Effector memory CD4-positive, alpha-beta T cell (primary cell): ENCODE measurements around the gene BMERB1.

Experiments
- DNase-seq, 3 donors: peaks; one replicate each; pipeline ENCODE4 v3.0.0-alpha.2; 2020
- H3K27ac ChIP-seq: 2 replicates; pipeline ENCODE4 v1.7.0; 2013; ENCODE audit warnings: mild to moderate bottlenecking, low read length, moderate library complexity; ENCODE audit not compliant: insufficient read depth, poor library complexity, severe bottlenecking
- H3K27me3 ChIP-seq: replicated peaks from 2 replicates; pipeline ENCODE4 v1.7.0; 2013; ENCODE audit warnings: mild to moderate bottlenecking, low read length; ENCODE audit not compliant: insufficient read depth, control insufficient read depth, poor library complexity, severe bottlenecking
- H3K36me3 ChIP-seq: 2 replicates; pipeline ENCODE4 v1.7.0; 2013; ENCODE audit warnings: mild to moderate bottlenecking, low read length, moderate library complexity; ENCODE audit not compliant: control insufficient read depth, insufficient read depth
- H3K4me1 ChIP-seq: 2 replicates; pipeline ENCODE4 v1.7.0; 2013; ENCODE audit warnings: low read length, mild to moderate bottlenecking; ENCODE audit not compliant: control insufficient read depth, insufficient read depth, poor library complexity, severe bottlenecking
- H3K4me3 ChIP-seq: 2 replicates; pipeline ENCODE4 v1.7.0; 2013; ENCODE audit warnings: low read length, low read depth, mild to moderate bottlenecking; ENCODE audit not compliant: insufficient read depth, poor library complexity, severe bottlenecking
- H3K9me3 ChIP-seq: 2 replicates; pipeline ENCODE4 v1.7.0; 2013; ENCODE audit warnings: mild to moderate bottlenecking, low read length, moderate library complexity; ENCODE audit not compliant: control insufficient read depth

The BMERB1 gene

DNA sequence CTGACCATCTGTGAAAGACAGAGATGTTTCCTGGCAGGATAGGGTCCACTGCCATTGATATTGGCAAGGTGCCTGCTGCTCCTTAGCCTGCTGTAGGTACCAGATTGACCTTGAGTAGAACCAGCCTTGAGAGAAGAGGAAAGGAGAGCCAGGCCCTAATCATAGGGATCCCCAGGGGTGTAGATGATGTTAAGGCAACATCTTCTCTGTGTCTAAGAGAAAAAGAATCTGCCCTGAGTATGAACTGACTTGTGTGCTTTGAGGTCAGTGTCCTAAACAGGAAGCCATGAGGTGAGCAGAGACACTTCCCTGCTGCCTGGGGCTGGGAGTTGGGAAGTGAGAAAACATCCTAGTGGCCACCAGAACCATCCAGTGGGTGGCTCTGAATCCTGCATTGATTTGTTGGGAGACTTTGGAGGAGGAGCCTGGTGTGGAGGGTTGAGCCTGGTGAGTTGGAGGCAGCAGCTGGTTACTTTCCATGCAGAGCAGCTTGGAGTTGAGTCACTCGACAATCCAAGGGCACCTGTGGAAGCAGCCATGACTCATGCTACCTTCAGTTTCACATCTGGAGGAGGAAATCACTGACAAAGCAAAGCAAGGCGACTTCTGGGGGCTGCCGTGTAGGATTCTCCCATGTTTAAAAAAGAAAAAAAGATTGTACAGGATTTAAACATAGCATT lies 47.8 kb downstream of the BMERB1 start:
- Histone ChIP-seq H3K27ac (no peak overlapping the region), H3K36me3 (no peaks in the 10 kb centered on the region), H3K27me3 (no peaks in the 10 kb centered on the region), H3K4me1 (no peaks in the 10 kb centered on the region), H3K4me3 (no peak overlapping the region), H3K9me3 (no peaks in the 10 kb centered on the region)
- no peak for DNase-seq

DNA sequence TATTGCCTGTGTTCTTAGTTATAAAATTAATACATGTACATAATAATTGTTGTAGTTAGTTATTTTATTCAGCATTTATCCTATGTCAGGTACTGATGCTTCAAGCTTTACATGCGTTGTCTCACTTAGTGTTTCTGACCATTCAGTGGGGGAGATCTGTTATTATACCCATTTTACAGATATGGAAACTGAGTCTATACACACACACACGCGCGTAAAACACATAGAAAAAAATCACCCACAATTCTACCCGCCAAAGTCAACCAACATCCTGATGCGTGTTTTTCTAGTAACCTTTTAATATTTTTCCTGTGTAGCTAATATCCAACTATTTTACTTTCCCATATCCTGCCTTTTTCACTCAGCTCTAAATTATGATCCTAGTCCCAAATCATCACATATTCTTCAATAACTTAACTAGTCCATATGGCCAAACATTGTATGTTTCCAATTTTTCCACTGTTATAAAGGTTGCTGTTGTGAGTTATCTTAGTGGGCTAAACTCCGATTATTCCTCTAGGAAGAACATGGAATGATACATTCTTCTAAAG lies 48.4 kb downstream of the BMERB1 start:
- no peak for DNase-seq
- H3K4me3 ChIP-seq: no peak overlapping the region
- no peaks in the 10 kb centered on the region for H3K9me3 ChIP-seq
- no peaks in the 10 kb centered on the region for H3K36me3 ChIP-seq
- no peak overlapping the region for H3K27ac ChIP-seq
- no peaks in the 10 kb centered on the region for H3K4me1 ChIP-seq
- no peaks in the 10 kb centered on the region for H3K27me3 ChIP-seq

DNA sequence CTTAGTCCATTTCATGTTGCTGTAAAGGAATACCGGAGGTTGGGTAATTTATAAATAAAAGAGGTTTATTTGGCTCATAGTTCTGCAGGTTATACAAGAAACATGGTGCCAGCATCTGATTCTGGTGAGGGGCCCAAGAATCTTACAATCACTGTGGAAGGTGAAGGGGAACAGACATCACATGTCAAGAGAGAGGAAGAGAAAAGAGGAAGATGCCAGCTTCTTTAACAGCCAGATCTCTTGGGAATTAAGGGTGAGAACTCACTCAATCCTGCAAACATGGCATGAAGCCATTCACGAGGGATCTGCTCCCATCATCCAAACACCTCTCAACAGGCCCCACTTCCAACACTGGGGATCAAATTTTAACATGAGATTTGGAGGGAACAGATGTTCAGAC lies 49.5 kb downstream of the BMERB1 start:
- H3K9me3 ChIP-seq: no peaks in the 10 kb centered on the region
- DNase-seq: no peak
- no peaks in the 10 kb centered on the region for H3K27me3 ChIP-seq
- H3K27ac ChIP-seq: no peak overlapping the region
- no peaks in the 10 kb centered on the region for H3K4me1 ChIP-seq
- H3K36me3 ChIP-seq: no peaks in the 10 kb centered on the region
- H3K4me3 ChIP-seq: no peak overlapping the region

DNA sequence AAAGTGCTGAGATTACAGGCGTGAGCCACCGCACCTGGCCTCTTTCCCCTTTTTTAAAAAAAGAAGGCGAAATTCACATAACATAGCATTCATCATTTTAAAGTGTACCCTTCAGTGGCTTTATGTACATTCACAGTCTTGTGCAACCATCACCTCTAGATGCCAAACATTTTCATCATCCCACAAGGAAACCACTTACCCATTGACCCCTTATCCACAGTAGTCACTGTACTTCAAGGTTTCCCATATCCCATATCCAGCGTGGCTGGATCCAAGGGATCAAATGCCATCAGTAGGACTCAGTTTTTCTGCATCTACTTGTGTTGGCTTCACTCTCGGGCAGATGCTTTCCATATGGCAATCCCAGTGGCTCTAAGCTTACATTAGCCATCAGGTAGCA lies 50.3 kb downstream of the BMERB1 start:
- H3K4me3 ChIP-seq: no peak overlapping the region
- no peak overlapping the region for H3K27ac ChIP-seq
- no peaks in the 10 kb centered on the region for H3K4me1 ChIP-seq
- no peaks in the 10 kb centered on the region for H3K9me3 ChIP-seq
- no peaks in the 10 kb centered on the region for H3K27me3 ChIP-seq
- no peak for DNase-seq
- no peaks in the 10 kb centered on the region for H3K36me3 ChIP-seq

DNA sequence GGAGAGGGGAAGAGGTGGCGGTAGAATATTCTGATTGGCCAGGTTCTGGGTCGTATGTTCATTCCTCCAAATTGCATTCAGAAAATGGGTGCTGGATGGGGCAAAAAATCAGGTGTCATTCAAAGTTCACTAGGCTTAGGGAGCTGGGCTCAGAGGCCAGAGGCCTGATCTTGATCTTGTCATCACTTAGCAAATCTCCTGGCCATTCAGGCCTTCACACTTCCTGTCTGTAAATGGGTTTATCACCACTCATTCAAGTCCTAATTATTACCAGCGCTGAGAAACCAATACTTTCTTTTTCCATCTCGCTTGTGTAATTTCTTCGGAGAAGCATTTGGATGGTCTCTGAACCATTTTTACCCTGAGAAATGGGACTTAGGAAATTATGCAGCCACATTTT lies 50.8 kb downstream of the BMERB1 start:
- Histone ChIP-seq H3K4me3 (no peak overlapping the region), H3K4me1 (no peaks in the 10 kb centered on the region)

DNA sequence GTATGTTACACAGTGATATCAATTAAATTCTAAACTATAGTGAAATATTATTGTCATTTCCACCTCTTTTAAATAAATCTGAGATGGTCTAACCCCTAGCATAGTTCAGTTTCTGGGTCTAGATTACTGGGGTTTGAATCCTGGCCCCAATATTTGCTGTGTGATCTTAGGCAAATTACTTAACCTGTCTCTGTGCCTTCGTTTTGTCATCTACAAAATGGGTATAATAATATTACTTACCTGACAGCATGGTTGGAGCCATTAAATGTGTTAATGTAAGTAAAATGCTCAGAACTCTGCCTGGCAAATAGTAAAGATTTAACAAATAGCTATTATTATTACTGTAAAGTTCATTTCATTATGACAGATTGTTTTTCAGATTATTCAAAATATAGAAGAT lies 52.3 kb downstream of the BMERB1 start:
- H3K36me3 ChIP-seq: no peaks in the 10 kb centered on the region
- no peak overlapping the region for H3K4me3 ChIP-seq
- H3K27me3 ChIP-seq: no peaks in the 10 kb centered on the region
- DNase-seq: no peak
- H3K9me3 ChIP-seq: no peaks in the 10 kb centered on the region
- H3K27ac ChIP-seq: no peak overlapping the region
- H3K4me1 ChIP-seq: no peaks in the 10 kb centered on the region

More for the DNA sequence above, 50.8 kb downstream of the BMERB1 start:
- Histone ChIP-seq H3K36me3 (no peaks in the 10 kb centered on the region), H3K27ac (no peak overlapping the region), H3K27me3 (no peaks in the 10 kb centered on the region), H3K9me3 (no peaks in the 10 kb centered on the region)
- DNase-seq: no peak

DNA sequence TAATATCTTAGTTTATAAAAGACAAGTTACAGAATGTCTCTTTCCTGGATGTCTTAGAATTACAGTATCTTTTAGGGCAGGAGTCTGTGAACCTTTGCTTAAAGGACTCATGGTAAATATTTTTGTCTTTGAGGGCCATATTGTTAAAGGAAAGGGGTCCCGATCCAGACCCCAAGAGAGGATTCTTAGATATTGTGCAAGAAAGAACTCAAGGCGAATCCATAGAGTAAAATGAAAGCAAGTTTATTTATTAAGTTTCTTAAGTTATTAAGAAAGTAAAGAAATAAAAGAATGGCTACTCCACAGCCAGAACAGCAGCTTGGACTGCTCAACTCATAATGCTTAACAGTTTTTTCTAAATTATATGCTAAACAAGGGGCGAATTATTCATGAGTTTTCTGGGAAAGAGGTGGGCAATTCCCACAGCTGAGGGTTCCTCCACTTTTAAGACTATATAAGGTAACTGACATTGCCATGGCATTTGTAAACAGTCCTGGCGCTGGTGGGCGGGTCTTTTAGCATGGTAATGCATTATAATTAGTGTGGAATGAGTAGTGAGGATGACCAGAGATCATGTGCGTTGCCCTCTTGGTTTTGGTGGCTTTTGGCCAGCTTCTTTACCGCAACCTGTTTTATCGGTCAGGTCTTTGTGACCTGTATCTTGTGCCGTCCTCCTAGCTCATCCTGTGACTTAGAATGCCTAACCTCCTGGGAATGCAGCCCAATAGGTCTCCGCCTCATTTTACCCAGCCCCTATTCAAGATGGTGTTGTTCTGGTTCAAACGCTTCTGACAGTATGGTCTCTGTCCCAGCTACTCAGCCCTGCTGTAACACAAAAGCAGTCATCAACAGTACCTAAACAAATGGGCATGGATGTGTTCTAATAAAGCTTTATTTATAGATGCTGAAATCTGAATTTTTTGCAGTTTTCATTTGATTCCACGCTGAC lies 53.2 kb downstream of the BMERB1 start:
- no peak overlapping the region for H3K4me3 ChIP-seq
- H3K36me3 ChIP-seq: no peaks in the 10 kb centered on the region

DNA sequence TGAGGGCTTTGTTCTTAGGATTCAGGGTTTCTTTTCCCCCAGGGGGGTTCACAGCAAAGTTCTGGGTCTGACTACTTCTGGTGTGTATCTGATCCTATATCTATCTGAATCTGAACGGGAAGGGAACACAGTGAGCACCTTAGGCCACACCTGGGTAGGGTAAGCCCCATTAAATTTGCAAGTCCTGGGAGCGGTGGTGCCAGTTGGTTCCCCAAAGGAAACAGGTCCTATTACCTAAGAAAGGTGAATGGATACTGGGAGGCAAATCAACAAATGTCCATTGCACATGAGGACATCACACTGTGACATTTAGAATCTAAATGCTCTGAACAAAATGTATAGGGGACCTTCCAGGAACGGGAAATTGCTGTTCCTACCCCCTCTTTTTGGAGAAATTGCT lies 54.6 kb downstream of the BMERB1 start:
- no peak for DNase-seq
- Histone ChIP-seq H3K27me3 (no peaks in the 10 kb centered on the region), H3K9me3 (no peaks in the 10 kb centered on the region), H3K4me1 (no peaks in the 10 kb centered on the region), H3K36me3 (no peaks in the 10 kb centered on the region), H3K4me3 (no peak overlapping the region), H3K27ac (no peak overlapping the region)

More for the DNA sequence above, 53.2 kb downstream of the BMERB1 start:
- no peak overlapping the region for H3K27ac ChIP-seq
- H3K4me1 ChIP-seq: no peaks in the 10 kb centered on the region
- DNase-seq: no peak
- no peaks in the 10 kb centered on the region for H3K9me3 ChIP-seq
- no peaks in the 10 kb centered on the region for H3K27me3 ChIP-seq

DNA sequence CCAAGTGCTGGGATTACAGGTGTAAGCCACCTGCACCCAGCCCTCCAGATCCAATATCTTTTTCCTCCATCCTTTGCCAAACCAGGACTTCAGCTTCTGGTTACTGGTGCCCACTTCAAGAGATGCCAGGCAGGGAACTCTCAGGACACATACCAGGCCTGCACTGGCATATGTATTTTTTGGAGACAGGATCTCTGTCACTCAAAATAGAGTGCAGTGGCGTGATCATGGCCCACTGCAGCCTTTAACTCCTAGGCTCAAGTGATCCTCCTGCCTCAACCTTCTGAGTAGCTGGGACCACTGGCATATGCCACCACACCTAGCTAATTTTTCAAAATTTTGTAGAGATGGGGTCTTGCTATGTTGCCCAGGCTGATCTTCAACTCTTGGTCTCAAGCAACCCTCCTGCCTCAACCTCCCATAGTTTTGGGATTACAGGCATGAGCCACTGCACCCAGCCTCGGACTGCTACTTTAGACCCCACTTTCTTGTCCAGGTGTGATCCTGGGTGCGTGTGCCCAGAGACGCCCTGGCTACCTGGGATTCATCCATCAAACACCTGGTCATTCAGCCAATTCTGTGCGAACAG lies 55.8 kb downstream of the BMERB1 start:
- no peak for DNase-seq
- Histone ChIP-seq H3K9me3 (no peaks in the 10 kb centered on the region), H3K27me3 (no peaks in the 10 kb centered on the region), H3K36me3 (no peaks in the 10 kb centered on the region), H3K4me1 (no peaks in the 10 kb centered on the region), H3K27ac (no peak overlapping the region), H3K4me3 (no peak overlapping the region)

DNA sequence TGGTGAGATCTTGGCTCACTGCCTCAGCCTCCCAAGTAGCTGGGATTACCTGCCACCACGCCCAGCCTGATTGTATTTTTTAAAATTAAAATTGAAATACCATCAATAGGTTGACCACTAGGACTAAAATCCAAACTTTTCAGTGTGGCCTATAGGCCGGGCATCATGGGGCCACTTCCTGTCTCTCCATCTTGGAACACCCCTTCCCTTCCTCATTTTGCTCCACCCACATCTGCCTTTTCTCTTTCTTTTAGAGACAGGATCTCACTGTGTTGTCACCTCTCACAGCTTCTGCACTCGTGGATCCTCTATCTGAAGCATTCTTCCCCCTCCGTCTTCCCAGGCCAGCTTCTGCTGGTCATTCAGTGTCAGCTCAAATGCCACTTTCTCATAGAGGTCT lies 57.0 kb downstream of the BMERB1 start:
- Histone ChIP-seq H3K4me3 (no peak overlapping the region), H3K36me3 (no peaks in the 10 kb centered on the region), H3K9me3 (no peaks in the 10 kb centered on the region), H3K27ac (no peak overlapping the region), H3K27me3 (no peaks in the 10 kb centered on the region), H3K4me1 (no peaks in the 10 kb centered on the region)
- DNase-seq: no peak
